ENCODE results near the gene TMEM59.
"Not testable (repeated sequence)": the region's sequence is repeated elsewhere in the genome, so short reads cannot be mapped to it uniquely, and the experiment has no call there.

Gene TMEM59

GRCh38 chr1:54053745-54054437, 887 bp upstream of the TMEM59 start:
- DNase-seq (ENCODE audit: low spot score): peak; percentile 6

GRCh38 chr1:54052431-54052933, 522 bp downstream of the TMEM59 start:
- peak; percentile 16 for DNase-seq (ENCODE audit: low spot score)

GRCh38 chr1:54051933-54052430, 1.0 kb downstream of the TMEM59 start:
- DNase-seq (ENCODE audit: low spot score): peak; percentile 25

- DNase-seq (ENCODE audit: low spot score): not testable (repeated sequence)
Measured at GRCh38 chr1:54050435-54050834, 2.6 kb downstream of the TMEM59 start.

- DNase-seq (ENCODE audit: low spot score): no peak
Measured at GRCh38 chr1:54047384-54048305, 5.4 kb downstream of the TMEM59 start.

GRCh38 chr1:54046671-54047383, 6.2 kb downstream of the TMEM59 start:
- no peak for DNase-seq (ENCODE audit: low spot score)

GRCh38 chr1:54045496-54045895, 7.5 kb downstream of the TMEM59 start:
- no peak for DNase-seq (ENCODE audit: low spot score)

- DNase-seq (ENCODE audit: low spot score): no peak
Measured at GRCh38 chr1:54041806-54042205, 11.2 kb downstream of the TMEM59 start.

- no peak for DNase-seq (ENCODE audit: low spot score)
Measured at GRCh38 chr1:54037476-54037875, 15.5 kb downstream of the TMEM59 start.

GRCh38 chr1:54028306-54029251, 24.4 kb downstream of the TMEM59 start:
- no peak for DNase-seq (ENCODE audit: low spot score)

GRCh38 chr1:54027848-54028247, 25.2 kb downstream of the TMEM59 start:
- no peak for DNase-seq (ENCODE audit: low spot score)

GRCh38 chr1:54024811-54025210, 28.2 kb downstream of the TMEM59 start:
- not testable (repeated sequence) for DNase-seq (ENCODE audit: low spot score)

- no peak for DNase-seq (ENCODE audit: low spot score)
Measured at GRCh38 chr1:54024358-54024757, 28.6 kb downstream of the TMEM59 start.

- not testable (repeated sequence) for DNase-seq (ENCODE audit: low spot score)
Measured at GRCh38 chr1:54019562-54020176, 33.3 kb downstream of the TMEM59 start.

GRCh38 chr1:54018635-54019034, 34.4 kb downstream of the TMEM59 start:
- no peak for DNase-seq (ENCODE audit: low spot score)

- no peak for DNase-seq (ENCODE audit: low spot score)
Measured at GRCh38 chr1:54017979-54018378, 35.0 kb downstream of the TMEM59 start, which contains the start of gene LDLRAD1. Gene LDLRAD1 (minus strand): TSS chr1:54018186. CDS start chr1:54018112, 74 bp downstream.

- DNase-seq (ENCODE audit: low spot score): no peak
Measured at GRCh38 chr1:54016343-54017282, 36.4 kb downstream of the TMEM59 start.

- no peak for DNase-seq (ENCODE audit: low spot score)
Measured at GRCh38 chr1:54014009-54014629, 38.9 kb downstream of the TMEM59 start.
